Brain microvascular endothelial cell (primary cell): Measurements from ENCODE around the gene RDH14.
A peak's percentile ranks its signal among the peaks of the same experiment; 100 is the strongest.

Source experiments
- DNase-seq: peaks from one replicate; pipeline ENCODE4 v3.0.0-alpha.2; 2020
- H3K27ac ChIP-seq: fragments of 250-450 bp; sonication (Bioruptor Pico); 2 replicates; pipeline ENCODE4 v1.5.1; 2020; ENCODE audit warnings: mild to moderate bottlenecking, moderate library complexity
- H3K27me3 ChIP-seq: fragments of 250-450 bp; sonication (Bioruptor Pico); replicated peaks from 2 replicates; pipeline ENCODE4 v1.5.1; 2020; ENCODE audit warnings: mild to moderate bottlenecking
- H3K36me3 ChIP-seq: fragments of 250-450 bp; sonication (Bioruptor Pico); replicated peaks from 2 replicates; pipeline ENCODE4 v1.5.1; 2020; ENCODE audit warnings: mild to moderate bottlenecking
- H3K4me3 ChIP-seq: 2 replicates; pipeline ENCODE4 v1.5.1; 2011; ENCODE audit warnings: low read depth, mild to moderate bottlenecking, control low read depth, low read length, moderate library complexity
- CTCF ChIP-seq: IDR thresholded peaks from 2 replicates; pipeline ENCODE4 v1.5.1; 2011; ENCODE audit warnings: low read depth, mild to moderate bottlenecking, moderate library complexity, low read length, control low read depth, inconsistent platforms; ENCODE audit errors: missing control alignments
- in situ Hi-C: cut with HindIII; loops from 2 replicates; pipeline ENCODE4 v1.10.0; 2017; ENCODE audit warnings: low sequenced_read_pairs, low pct_ligation_motif_present

The RDH14 gene

GRCh38 chr2:18560031-18560796 is at the start of gene RDH14:
TSS of gene RDH14 (minus strand) at chr2:18560653. CDS start at chr2:18560572, 81 bp downstream.
- Histone ChIP-seq H3K27me3 (no peaks in the 10 kb centered on the region), H3K27ac (peak within 1 kb of the TSS; percentile 80), H3K36me3 (peaks cover 8% of the 10 kb centered on the region), H3K4me3 (peak within 1 kb of the TSS; percentile 74)
- DNase-seq = peak; percentile 91
- in situ Hi-C loops = no loop called here
- TF ChIP-seq CTCF = no peak

- no peak for DNase-seq
- no peaks in the 10 kb centered on the region for H3K27me3 ChIP-seq
- H3K4me3 ChIP-seq = no peak overlapping the region
- in situ Hi-C loops = no loop called here
- TF ChIP-seq CTCF = no peak
- H3K27ac ChIP-seq = no peak overlapping the region
- no peaks in the 10 kb centered on the region for H3K36me3 ChIP-seq
Observed at GRCh38 chr2:18610090-18610489, 49.6 kb upstream of the RDH14 start.

- no peak for DNase-seq
- Histone ChIP-seq H3K27me3 (no peaks in the 10 kb centered on the region), H3K27ac (no peak overlapping the region), H3K4me3 (no peak overlapping the region), H3K36me3 (no peaks in the 10 kb centered on the region)
- in situ Hi-C loops = no loop called here
- no peak for TF ChIP-seq CTCF
Observed at GRCh38 chr2:18605115-18605514, 44.7 kb upstream of the RDH14 start.

GRCh38 chr2:18604531-18604885 is 44.1 kb upstream of the RDH14 start:
- no peak for DNase-seq
- no peak for TF ChIP-seq CTCF

GRCh38 chr2:18603854-18604530 is 43.5 kb upstream of the RDH14 start:
- Histone ChIP-seq H3K4me3 (no peak overlapping the region), H3K27me3 (no peaks in the 10 kb centered on the region), H3K27ac (no peak overlapping the region), H3K36me3 (no peaks in the 10 kb centered on the region)
- in situ Hi-C loops = no loop called here
- no peak for TF ChIP-seq CTCF
- no peak for DNase-seq

More at GRCh38 chr2:18604531-18604885, 44.1 kb upstream of the RDH14 start:
- no peaks in the 10 kb centered on the region for H3K27me3 ChIP-seq
- no peak overlapping the region for H3K4me3 ChIP-seq
- H3K36me3 ChIP-seq = no peaks in the 10 kb centered on the region
- no peak overlapping the region for H3K27ac ChIP-seq
- in situ Hi-C loops = no loop called here
